GM12801 (cell line): ENCODE data around the gene CHN2.

ENCODE experiments used
- TF ChIP-seq, protein P1 (sequence below): IDR thresholded peaks from one replicate; pipeline ENCODE4 v1.5.1; 2011; ENCODE audit warnings: control low read depth; ENCODE audit not compliant: insufficient read length; ENCODE audit errors: extremely low read depth

The CHN2 gene

DNA sequence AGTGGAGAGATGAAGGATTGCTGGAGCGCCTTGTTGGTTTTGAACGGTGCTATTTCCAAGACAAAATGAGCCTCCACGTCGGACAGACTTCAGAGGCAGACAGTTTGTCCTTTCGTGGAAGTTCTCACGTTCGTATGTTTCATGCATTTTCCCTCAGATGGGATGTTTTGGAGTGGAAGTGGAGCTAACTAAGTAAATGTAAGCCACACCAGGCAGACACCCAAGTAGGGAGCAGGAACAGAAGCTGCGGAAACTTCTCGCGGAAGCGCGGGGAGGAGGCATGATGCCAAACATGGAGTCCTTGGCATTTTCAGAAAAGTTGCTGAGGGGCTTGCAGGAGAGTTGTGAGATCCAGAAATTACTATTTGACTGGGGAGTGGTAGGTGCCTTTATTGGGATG is 223.5 kb downstream of the CHN2 start:
- TF ChIP-seq, protein P1, sequence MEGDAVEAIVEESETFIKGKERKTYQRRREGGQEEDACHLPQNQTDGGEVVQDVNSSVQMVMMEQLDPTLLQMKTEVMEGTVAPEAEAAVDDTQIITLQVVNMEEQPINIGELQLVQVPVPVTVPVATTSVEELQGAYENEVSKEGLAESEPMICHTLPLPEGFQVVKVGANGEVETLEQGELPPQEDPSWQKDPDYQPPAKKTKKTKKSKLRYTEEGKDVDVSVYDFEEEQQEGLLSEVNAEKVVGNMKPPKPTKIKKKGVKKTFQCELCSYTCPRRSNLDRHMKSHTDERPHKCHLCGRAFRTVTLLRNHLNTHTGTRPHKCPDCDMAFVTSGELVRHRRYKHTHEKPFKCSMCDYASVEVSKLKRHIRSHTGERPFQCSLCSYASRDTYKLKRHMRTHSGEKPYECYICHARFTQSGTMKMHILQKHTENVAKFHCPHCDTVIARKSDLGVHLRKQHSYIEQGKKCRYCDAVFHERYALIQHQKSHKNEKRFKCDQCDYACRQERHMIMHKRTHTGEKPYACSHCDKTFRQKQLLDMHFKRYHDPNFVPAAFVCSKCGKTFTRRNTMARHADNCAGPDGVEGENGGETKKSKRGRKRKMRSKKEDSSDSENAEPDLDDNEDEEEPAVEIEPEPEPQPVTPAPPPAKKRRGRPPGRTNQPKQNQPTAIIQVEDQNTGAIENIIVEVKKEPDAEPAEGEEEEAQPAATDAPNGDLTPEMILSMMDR, result no peak

DNA sequence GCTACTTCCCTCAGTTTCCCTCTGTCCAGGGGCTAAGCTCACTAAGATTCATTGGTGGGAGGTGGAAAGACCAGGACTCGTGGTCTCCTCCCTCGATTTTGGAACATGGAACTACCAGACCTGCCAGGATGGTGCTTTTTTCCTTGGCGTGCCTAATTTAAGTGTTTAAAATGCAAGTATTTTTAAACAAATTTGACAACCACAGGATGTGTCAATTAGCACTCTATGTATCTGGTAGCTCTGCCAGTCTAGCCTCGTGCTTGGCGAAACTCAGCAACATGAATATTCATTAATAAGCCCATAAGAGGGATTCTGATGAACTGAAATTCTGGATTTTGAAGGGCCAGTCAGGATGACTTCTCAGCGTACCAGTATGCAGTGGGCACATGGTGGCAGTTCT is 224.1 kb downstream of the CHN2 start:
- TF ChIP-seq, protein P1, result no peak

DNA sequence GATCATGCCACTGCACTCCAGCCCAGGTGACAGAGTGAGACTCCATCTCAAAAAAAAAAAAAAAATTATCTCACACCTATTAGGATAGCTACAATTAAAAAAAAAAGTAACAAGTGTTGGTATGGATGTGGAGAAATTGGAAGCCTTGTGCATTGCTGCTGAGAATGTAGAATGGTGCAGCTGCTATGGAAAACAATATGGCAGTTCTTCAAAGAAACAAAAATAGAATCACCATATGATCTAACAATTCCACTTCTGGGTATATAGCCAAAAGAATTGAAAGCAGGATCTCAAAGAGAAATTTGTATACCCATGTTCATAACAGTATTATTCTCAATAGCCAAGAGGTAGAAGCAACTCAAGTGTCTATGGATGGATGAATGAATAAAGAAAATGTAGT is 225.4 kb downstream of the CHN2 start:
- TF ChIP-seq, protein P1, result no peak

DNA sequence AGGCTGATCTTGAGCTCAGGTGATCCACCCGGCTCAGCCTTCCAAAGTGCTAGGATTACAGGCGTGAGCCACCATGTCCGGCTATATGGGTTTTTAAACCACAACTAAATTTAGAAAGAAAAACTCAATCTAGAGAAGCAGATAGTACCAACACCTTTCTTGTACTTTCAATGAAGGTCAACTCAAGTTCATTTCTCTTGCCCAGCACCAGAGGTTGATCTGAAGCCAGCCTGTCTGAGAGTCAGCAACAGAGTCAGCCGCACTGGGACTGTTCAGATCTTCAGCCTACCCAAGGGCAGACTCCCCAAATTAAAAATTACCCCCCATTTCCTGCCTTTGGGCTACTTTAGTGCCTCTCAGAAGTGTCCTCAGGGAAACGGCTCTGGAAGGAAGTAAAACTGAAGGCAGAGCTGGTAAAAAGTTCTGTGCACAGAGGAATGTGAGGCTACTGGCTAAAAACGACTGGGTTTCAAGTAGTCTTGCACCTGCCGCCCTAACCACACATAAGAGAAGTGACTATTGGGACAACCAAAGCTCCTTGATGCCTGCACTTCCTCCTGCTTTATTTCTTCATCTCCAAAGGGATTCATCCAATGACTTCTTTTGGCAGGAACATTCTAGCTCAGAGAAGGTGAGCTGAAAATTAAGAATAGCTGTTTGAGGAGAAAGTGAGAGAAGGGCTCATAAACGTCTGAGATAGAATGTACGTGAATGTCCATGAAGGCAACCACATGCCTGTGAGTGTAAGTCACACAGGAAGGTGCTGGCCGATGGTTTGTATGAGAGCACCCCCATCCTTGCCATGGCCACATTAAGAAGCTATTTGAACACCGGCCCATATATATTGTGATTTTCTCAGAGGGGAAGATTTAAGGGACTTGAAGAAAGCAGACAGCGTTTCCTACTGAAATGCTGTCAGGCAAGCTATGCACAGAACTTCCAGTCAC is 226.7 kb downstream of the CHN2 start:
- TF ChIP-seq, protein P1, result no peak

DNA sequence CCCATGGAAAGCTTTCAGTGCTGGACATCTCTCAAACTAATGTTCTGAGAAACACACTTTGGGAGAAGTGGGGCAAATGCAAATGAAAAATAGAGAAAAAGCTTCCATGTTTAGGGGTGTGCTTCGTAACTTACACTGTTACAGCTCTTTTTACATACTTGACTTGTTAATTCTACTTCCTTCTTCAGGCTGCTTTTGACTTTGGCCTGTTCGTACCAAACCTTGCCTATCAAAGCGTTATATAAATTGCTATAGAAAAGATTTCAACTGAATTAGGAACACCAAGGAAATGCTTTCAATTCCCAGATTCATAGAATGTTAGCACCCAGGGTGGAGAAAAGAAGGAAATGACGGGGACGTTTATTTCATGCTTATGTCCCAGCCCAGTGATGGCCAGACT is 228.3 kb downstream of the CHN2 start:
- TF ChIP-seq, protein P1, result no peak

DNA sequence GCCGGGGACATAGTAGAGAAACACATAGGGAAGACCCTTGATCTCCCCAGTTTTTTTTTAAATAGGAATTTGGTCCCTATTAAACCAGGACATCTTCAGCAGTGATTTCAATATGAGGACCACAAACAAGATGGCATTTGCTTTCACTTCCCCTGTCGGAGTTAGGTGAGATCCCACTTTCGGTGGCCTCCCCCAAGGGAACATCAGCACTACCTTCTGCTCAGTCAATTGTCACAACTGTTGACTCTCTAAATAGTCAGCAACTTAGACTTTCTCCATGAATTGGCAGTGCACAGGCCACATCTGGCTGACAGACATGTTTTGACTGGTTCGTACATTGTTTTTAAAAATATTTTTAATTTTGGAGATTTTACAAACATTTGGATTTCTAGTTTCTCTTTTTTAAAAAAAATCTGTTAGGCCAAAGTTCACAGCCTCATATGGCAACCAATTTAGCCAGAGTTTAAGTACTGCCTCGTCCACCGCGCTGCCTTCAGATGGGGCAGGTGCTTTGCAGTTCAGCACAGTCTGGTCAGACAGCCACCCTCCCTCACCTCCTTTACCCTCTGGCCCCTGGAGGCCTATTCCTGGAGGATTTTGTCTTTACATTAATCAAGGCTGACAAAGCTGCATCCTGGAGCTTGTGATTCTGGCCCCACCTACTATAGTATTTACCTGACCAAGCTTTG is 229.9 kb downstream of the CHN2 start:
- TF ChIP-seq, protein P1, result no peak

DNA sequence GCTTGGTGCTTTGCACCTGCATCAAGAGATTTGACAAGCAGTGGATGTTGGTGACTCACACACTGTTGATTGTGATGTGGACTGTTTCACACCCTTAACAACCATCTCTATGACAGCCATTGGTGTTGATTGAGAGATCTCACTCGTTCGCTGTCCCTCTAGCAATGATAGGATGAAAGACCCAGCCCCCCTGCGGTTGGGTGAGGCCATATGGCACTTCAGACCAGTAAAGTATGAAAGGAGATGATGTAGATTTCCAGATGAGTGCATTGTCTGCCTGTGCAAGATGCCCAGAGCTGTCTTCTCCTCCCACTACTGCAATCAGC is 230.4 kb downstream of the CHN2 start:
- TF ChIP-seq, protein P1, result no peak
